Measurements from ENCODE around the gene AKAP1.

GRCh38 chr17:57124053-57124452, 39.0 kb downstream of the AKAP1 start:
- TF ChIP-seq, protein P1, sequence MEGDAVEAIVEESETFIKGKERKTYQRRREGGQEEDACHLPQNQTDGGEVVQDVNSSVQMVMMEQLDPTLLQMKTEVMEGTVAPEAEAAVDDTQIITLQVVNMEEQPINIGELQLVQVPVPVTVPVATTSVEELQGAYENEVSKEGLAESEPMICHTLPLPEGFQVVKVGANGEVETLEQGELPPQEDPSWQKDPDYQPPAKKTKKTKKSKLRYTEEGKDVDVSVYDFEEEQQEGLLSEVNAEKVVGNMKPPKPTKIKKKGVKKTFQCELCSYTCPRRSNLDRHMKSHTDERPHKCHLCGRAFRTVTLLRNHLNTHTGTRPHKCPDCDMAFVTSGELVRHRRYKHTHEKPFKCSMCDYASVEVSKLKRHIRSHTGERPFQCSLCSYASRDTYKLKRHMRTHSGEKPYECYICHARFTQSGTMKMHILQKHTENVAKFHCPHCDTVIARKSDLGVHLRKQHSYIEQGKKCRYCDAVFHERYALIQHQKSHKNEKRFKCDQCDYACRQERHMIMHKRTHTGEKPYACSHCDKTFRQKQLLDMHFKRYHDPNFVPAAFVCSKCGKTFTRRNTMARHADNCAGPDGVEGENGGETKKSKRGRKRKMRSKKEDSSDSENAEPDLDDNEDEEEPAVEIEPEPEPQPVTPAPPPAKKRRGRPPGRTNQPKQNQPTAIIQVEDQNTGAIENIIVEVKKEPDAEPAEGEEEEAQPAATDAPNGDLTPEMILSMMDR (IDR thresholded peaks at IDR 0.05), result no peak
- no peak for TF ChIP-seq ZFX (IDR thresholded peaks at IDR 0.05; ENCODE audit: borderline replicate concordance)
